Measurements from ENCODE around the gene CX3CL1. TPM values are rescaled to one million over a fixed set of nuclear protein-coding genes. Genes with fewer than 3 reads are reported as not detected.

CX3CL1 gene
- not detected for total RNA-seq
- polyA plus RNA-seq: not detected

- Mint-ChIP-seq H3K4me3 (no peak within 1 kb of the TSS), H3K9me3 (no peaks in the 10 kb centered on the region)
- CTCF ChIA-PET: no interaction called here
These were observed at the start of gene CX3CL1 for GRCh38 chr16:57372372-57373116. Gene CX3CL1 (plus strand): TSS chr16:57372490. CDS start chr16:57372569, 79 bp downstream.

GRCh38 chr16:57324749-57325148, 47.5 kb upstream of the CX3CL1 start:
- H3K36me3 Mint-ChIP-seq: no peaks in the 10 kb centered on the region
- no peaks in the 10 kb centered on the region for H3K4me1 Mint-ChIP-seq
- Histone ChIP-seq H3K27me3 (ENCODE audit: insufficient read depth, low read length, poor library complexity, severe bottlenecking) (no peaks in the 10 kb centered on the region), H3K4me1 (ENCODE audit: insufficient read depth, low read length) (no peaks in the 10 kb centered on the region), H3K36me3 (ENCODE audit: insufficient read depth, low read length) (no peaks in the 10 kb centered on the region), H3K27ac (ENCODE audit: low read depth, low read length) (no peak overlapping the region), H3K9me3 (ENCODE audit: low read length) (peaks cover 3% of the 10 kb centered on the region), H3K4me3 (ENCODE audit: low read length) (no peak overlapping the region)
- no peak overlapping the region for H3K4me3 Mint-ChIP-seq
- ChIA-PET CTCF (no interaction called here), POLR2A (no interaction called here)
- H3K27me3 Mint-ChIP-seq: peaks cover 0 to 4% of the 10 kb centered on the region in 2 donors
- no peak for DNase-seq
- peak overlapping the region in 1 of 8 donors; percentile 83 for H3K27ac Mint-ChIP-seq
- peaks cover 0 to 6% (median 2%) of the 10 kb centered on the region in 5 donors for H3K9me3 Mint-ChIP-seq

More at GRCh38 chr16:57372372-57373116, at the start of gene CX3CL1:
- H3K36me3 ChIP-seq (ENCODE audit: insufficient read depth, low read length): no peaks in the 10 kb centered on the region
- H3K27me3 Mint-ChIP-seq: peaks cover 7 to 11% of the 10 kb centered on the region in 2 donors
- H3K9me3 ChIP-seq (ENCODE audit: low read length): no peaks in the 10 kb centered on the region
- no peaks in the 10 kb centered on the region for H3K4me1 ChIP-seq (ENCODE audit: insufficient read depth, low read length)
- no peak within 1 kb of the TSS for H3K27ac ChIP-seq (ENCODE audit: low read depth, low read length)
- H3K27ac Mint-ChIP-seq: no peak within 1 kb of the TSS
- POLR2A ChIA-PET: no interaction called here
- no peak within 1 kb of the TSS for H3K4me3 ChIP-seq (ENCODE audit: low read length)
- peaks cover 0 to 4% (median 0%) of the 10 kb centered on the region in 3 donors for H3K4me1 Mint-ChIP-seq
- H3K36me3 Mint-ChIP-seq: no peaks in the 10 kb centered on the region
- no peaks in the 10 kb centered on the region for H3K27me3 ChIP-seq (ENCODE audit: insufficient read depth, low read length, poor library complexity, severe bottlenecking)
- DNase-seq: no peak

GRCh38 chr16:57325458-57325857, 46.8 kb upstream of the CX3CL1 start:
- ChIA-PET CTCF (no interaction called here), POLR2A (no interaction called here)
- no peak for DNase-seq
- H3K27ac Mint-ChIP-seq: no peak overlapping the region
- peaks cover 3% of the 10 kb centered on the region for H3K9me3 ChIP-seq (ENCODE audit: low read length)
- H3K4me3 Mint-ChIP-seq: no peak overlapping the region
- no peaks in the 10 kb centered on the region for H3K27me3 ChIP-seq (ENCODE audit: insufficient read depth, low read length, poor library complexity, severe bottlenecking)
- H3K36me3 ChIP-seq (ENCODE audit: insufficient read depth, low read length): no peaks in the 10 kb centered on the region
- peaks cover 0 to 6% (median 2%) of the 10 kb centered on the region in 5 donors for H3K9me3 Mint-ChIP-seq
- H3K27me3 Mint-ChIP-seq: peaks cover 0 to 3% of the 10 kb centered on the region in 2 donors
- H3K4me1 ChIP-seq (ENCODE audit: insufficient read depth, low read length): no peaks in the 10 kb centered on the region
- no peaks in the 10 kb centered on the region for H3K36me3 Mint-ChIP-seq
- no peak overlapping the region for H3K27ac ChIP-seq (ENCODE audit: low read depth, low read length)
- no peak overlapping the region for H3K4me3 ChIP-seq (ENCODE audit: low read length)
- no peaks in the 10 kb centered on the region for H3K4me1 Mint-ChIP-seq

- no peaks in the 10 kb centered on the region for H3K27me3 ChIP-seq (ENCODE audit: insufficient read depth, low read length, poor library complexity, severe bottlenecking)
- no peaks in the 10 kb centered on the region for H3K36me3 Mint-ChIP-seq
- ChIA-PET CTCF (no interaction called here), POLR2A (no interaction called here)
- no peaks in the 10 kb centered on the region for H3K36me3 ChIP-seq (ENCODE audit: insufficient read depth, low read length)
- no peak overlapping the region for H3K4me3 Mint-ChIP-seq
- H3K4me3 ChIP-seq (ENCODE audit: low read length): no peak overlapping the region
- no peaks in the 10 kb centered on the region for H3K4me1 Mint-ChIP-seq
- H3K27ac ChIP-seq (ENCODE audit: low read depth, low read length): no peak overlapping the region
- H3K27me3 Mint-ChIP-seq: peaks cover 7 to 8% of the 10 kb centered on the region in 2 donors
- no peaks in the 10 kb centered on the region for H3K4me1 ChIP-seq (ENCODE audit: insufficient read depth, low read length)
- peaks cover 3% of the 10 kb centered on the region for H3K9me3 ChIP-seq (ENCODE audit: low read length)
- H3K27ac Mint-ChIP-seq: no peak overlapping the region
- no peak for DNase-seq
- H3K9me3 Mint-ChIP-seq: peaks cover 4 to 11% (median 6%) of the 10 kb centered on the region in 5 donors
These were observed 42.5 kb upstream of the CX3CL1 start for GRCh38 chr16:57329718-57330327.

GRCh38 chr16:57331355-57331754, 40.9 kb upstream of the CX3CL1 start:
- H3K9me3 ChIP-seq (ENCODE audit: low read length): peaks cover under 1% of the 10 kb centered on the region
- H3K36me3 ChIP-seq (ENCODE audit: insufficient read depth, low read length): no peaks in the 10 kb centered on the region
- H3K27ac Mint-ChIP-seq: no peak overlapping the region
- DNase-seq: no peak
- H3K4me3 ChIP-seq (ENCODE audit: low read length): no peak overlapping the region
- H3K4me1 Mint-ChIP-seq: no peaks in the 10 kb centered on the region
- peaks cover 13 to 21% of the 10 kb centered on the region in 2 donors for H3K27me3 Mint-ChIP-seq
- no peak overlapping the region for H3K4me3 Mint-ChIP-seq
- H3K27me3 ChIP-seq (ENCODE audit: insufficient read depth, low read length, poor library complexity, severe bottlenecking): no peaks in the 10 kb centered on the region
- no peaks in the 10 kb centered on the region for H3K4me1 ChIP-seq (ENCODE audit: insufficient read depth, low read length)
- CTCF ChIA-PET: no interaction called here
- H3K36me3 Mint-ChIP-seq: no peaks in the 10 kb centered on the region
- no peak overlapping the region for H3K27ac ChIP-seq (ENCODE audit: low read depth, low read length)
- POLR2A ChIA-PET: no interaction called here
- peaks cover 4 to 11% (median 6%) of the 10 kb centered on the region in 5 donors for H3K9me3 Mint-ChIP-seq

GRCh38 chr16:57333402-57333801, 38.9 kb upstream of the CX3CL1 start:
- Histone ChIP-seq H3K27ac (ENCODE audit: low read depth, low read length) (no peak overlapping the region), H3K36me3 (ENCODE audit: insufficient read depth, low read length) (no peaks in the 10 kb centered on the region), H3K4me1 (ENCODE audit: insufficient read depth, low read length) (no peaks in the 10 kb centered on the region), H3K4me3 (ENCODE audit: low read length) (no peak overlapping the region), H3K9me3 (ENCODE audit: low read length) (no peaks in the 10 kb centered on the region), H3K27me3 (ENCODE audit: insufficient read depth, low read length, poor library complexity, severe bottlenecking) (no peaks in the 10 kb centered on the region)
- no peaks in the 10 kb centered on the region for H3K4me1 Mint-ChIP-seq
- H3K36me3 Mint-ChIP-seq: no peaks in the 10 kb centered on the region
- ChIA-PET CTCF (no interaction called here), POLR2A (no interaction called here)
- H3K9me3 Mint-ChIP-seq: peaks cover 0 to 12% (median 4%) of the 10 kb centered on the region in 5 donors
- no peak overlapping the region for H3K4me3 Mint-ChIP-seq
- H3K27ac Mint-ChIP-seq: no peak overlapping the region
- no peak for DNase-seq
- H3K27me3 Mint-ChIP-seq: peaks cover 20 to 24% of the 10 kb centered on the region in 2 donors

GRCh38 chr16:57335366-57335765, 36.9 kb upstream of the CX3CL1 start:
- Mint-ChIP-seq H3K4me1 (no peaks in the 10 kb centered on the region), H3K36me3 (no peaks in the 10 kb centered on the region), H3K27ac (no peak overlapping the region), H3K4me3 (no peak overlapping the region), H3K27me3 (peaks cover 26 to 42% of the 10 kb centered on the region in 2 donors), H3K9me3 (peaks cover 0 to 14% (median 4%) of the 10 kb centered on the region in 5 donors)
- H3K4me1 ChIP-seq (ENCODE audit: insufficient read depth, low read length): no peaks in the 10 kb centered on the region
- H3K9me3 ChIP-seq (ENCODE audit: low read length): no peaks in the 10 kb centered on the region
- ChIA-PET CTCF (no interaction called here), POLR2A (no interaction called here)
- H3K27ac ChIP-seq (ENCODE audit: low read depth, low read length): no peak overlapping the region
- H3K4me3 ChIP-seq (ENCODE audit: low read length): no peak overlapping the region
- H3K27me3 ChIP-seq (ENCODE audit: insufficient read depth, low read length, poor library complexity, severe bottlenecking): no peaks in the 10 kb centered on the region
- DNase-seq: no peak
- H3K36me3 ChIP-seq (ENCODE audit: insufficient read depth, low read length): no peaks in the 10 kb centered on the region

GRCh38 chr16:57341062-57341440, 31.2 kb upstream of the CX3CL1 start:
- peaks cover 37 to 68% of the 10 kb centered on the region in 2 donors for H3K27me3 Mint-ChIP-seq
- H3K27ac Mint-ChIP-seq: no peak overlapping the region
- Histone ChIP-seq H3K9me3 (ENCODE audit: low read length) (no peaks in the 10 kb centered on the region), H3K4me1 (ENCODE audit: insufficient read depth, low read length) (peaks cover 4% of the 10 kb centered on the region), H3K27me3 (ENCODE audit: insufficient read depth, low read length, poor library complexity, severe bottlenecking) (peaks cover 10% of the 10 kb centered on the region), H3K36me3 (ENCODE audit: insufficient read depth, low read length) (no peaks in the 10 kb centered on the region), H3K27ac (ENCODE audit: low read depth, low read length) (no peak overlapping the region), H3K4me3 (ENCODE audit: low read length) (no peak overlapping the region)
- no peak for DNase-seq
- H3K9me3 Mint-ChIP-seq: peaks cover 0 to 5% (median 0%) of the 10 kb centered on the region in 5 donors
- POLR2A ChIA-PET: no interaction called here
- peaks cover 0 to 3% (median 2%) of the 10 kb centered on the region in 3 donors for H3K36me3 Mint-ChIP-seq
- no peak overlapping the region for H3K4me3 Mint-ChIP-seq
- CTCF ChIA-PET: no interaction called here
- H3K4me1 Mint-ChIP-seq: peaks cover 0 to 4% (median 3%) of the 10 kb centered on the region in 3 donors
